GM12878 (cell line): ENCODE measurements around the gene KRTAP9-8.

Experiments
- BCL11A ChIP-seq: IDR thresholded peaks from 2 replicates; pipeline ENCODE4 v1.6.1; 2011; ENCODE audit warnings: low read depth, low read length
- EP300 ChIP-seq, 2 experiments: fragments of 150-350 bp in 1 of 2; IDR thresholded peaks; 2 replicates each; pipeline ENCODE4 v1.6.1; 2011 to 2012; ENCODE audit warnings: low read depth in 2 of 2, low read length in 2 of 2, borderline replicate concordance in 1 of 2, improper control_type of control experiment in 1 of 2, inconsistent platforms in 1 of 2; ENCODE audit not compliant: control insufficient read depth in 1 of 2
- EZH2 ChIP-seq: IDR thresholded peaks from 2 replicates; pipeline ENCODE4 v1.6.1; 2012; ENCODE audit warnings: low read depth, mild to moderate bottlenecking, control low read depth, inconsistent platforms, low read length, borderline replicate concordance; ENCODE audit not compliant: control insufficient read depth
- MYC ChIP-seq: IDR thresholded peaks from 2 replicates; pipeline ENCODE4 v1.6.1; 2011; ENCODE audit warnings: mild to moderate bottlenecking, low read length, moderate library complexity, inconsistent platforms; ENCODE audit not compliant: insufficient read depth, insufficient replicate concordance, insufficient read length, severe bottlenecking
- NFYA ChIP-seq: IDR thresholded peaks from 2 replicates; pipeline ENCODE4 v1.6.1; 2011; ENCODE audit warnings: low read depth, mild to moderate bottlenecking, low read length, improper control_type of control experiment, borderline replicate concordance
- POLR2A ChIP-seq: IDR thresholded peaks from 2 replicates; pipeline ENCODE4 v1.6.1; 2011; ENCODE audit warnings: low read depth, mild to moderate bottlenecking, low read length
- TAF1 ChIP-seq: IDR thresholded peaks from 2 replicates; pipeline ENCODE4 v1.6.1; 2011; ENCODE audit warnings: mild to moderate bottlenecking, low read depth, low read length, borderline replicate concordance
- TCF12 ChIP-seq: IDR thresholded peaks from 2 replicates; pipeline ENCODE4 v1.6.1; 2011; ENCODE audit warnings: low read depth, mild to moderate bottlenecking, low read length
- USF2 ChIP-seq: IDR thresholded peaks from 2 replicates; pipeline ENCODE4 v1.6.1; 2011; ENCODE audit warnings: low read depth, low read length, improper control_type of control experiment, borderline replicate concordance
- TF ChIP-seq, protein P1 (sequence below): IDR thresholded peaks from 2 replicates; pipeline ENCODE4 v1.6.1; 2012; ENCODE audit warnings: low read length, inconsistent platforms
- TF ChIP-seq, protein P2 (sequence below), 3 experiments: IDR thresholded peaks in 2 of 3; conservative IDR thresholded peaks in 1 of 3; 2 replicates each; pipeline ENCODE4 v1.5.1; 2011; ENCODE audit warnings: low read depth in 3 of 3, low read length in 3 of 3, mild to moderate bottlenecking in 3 of 3, control low read depth in 2 of 3, moderate library complexity in 2 of 3, inconsistent platforms in 1 of 3, mixed read lengths in 1 of 3; ENCODE audit not compliant: control insufficient read depth in 2 of 3, insufficient read depth in 1 of 3; ENCODE audit errors: extremely low read depth in 1 of 3
- TF ChIP-seq, protein P3 (sequence below): fragments of 450-650 bp; IDR thresholded peaks from 2 replicates; pipeline ENCODE4 v1.6.1; 2016; ENCODE audit warnings: mild to moderate bottlenecking

DNA sequence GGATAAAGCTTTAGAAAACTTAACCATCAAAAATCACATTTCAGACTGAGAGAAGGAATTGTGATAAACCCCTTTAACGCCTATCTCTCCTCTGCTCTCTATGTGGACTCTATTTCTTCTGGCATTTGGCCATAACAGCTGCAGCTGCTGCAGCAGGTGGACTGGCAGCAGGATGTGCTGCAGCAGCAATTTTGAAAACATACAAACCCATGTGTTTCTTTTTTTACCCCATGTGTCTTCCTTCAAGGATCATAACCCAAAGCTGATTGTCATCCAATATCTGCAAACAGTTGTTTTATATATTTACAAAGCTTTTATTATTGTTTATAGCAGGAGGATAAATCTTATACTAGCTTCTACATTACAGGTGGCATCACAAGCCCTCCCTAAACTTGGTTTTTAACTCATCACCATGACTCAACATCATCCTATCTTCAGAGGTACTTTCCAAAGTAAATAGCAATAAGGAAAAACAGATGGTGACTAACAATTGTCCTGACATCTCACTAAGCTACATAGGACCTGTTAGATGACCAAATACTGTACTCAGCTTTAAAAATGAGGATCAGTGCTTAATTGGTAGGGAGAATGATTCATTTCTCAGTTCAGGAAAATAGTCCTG is 25.8 kb upstream of the KRTAP9-8 start:
- TF ChIP-seq NFYA, result no peak
- no peak for TF ChIP-seq BCL11A
- TF ChIP-seq EP300 (IDR thresholded peaks at IDR 0.05; ENCODE audit: borderline replicate concordance in 1 of 2, control insufficient read depth in 1 of 2, low read depth in 2 of 2, low read length in 2 of 2), result no peak
- TF ChIP-seq MYC, result no peak
- TF ChIP-seq, protein P1, sequence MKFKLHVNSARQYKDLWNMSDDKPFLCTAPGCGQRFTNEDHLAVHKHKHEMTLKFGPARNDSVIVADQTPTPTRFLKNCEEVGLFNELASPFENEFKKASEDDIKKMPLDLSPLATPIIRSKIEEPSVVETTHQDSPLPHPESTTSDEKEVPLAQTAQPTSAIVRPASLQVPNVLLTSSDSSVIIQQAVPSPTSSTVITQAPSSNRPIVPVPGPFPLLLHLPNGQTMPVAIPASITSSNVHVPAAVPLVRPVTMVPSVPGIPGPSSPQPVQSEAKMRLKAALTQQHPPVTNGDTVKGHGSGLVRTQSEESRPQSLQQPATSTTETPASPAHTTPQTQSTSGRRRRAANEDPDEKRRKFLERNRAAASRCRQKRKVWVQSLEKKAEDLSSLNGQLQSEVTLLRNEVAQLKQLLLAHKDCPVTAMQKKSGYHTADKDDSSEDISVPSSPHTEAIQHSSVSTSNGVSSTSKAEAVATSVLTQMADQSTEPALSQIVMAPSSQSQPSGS, result no peak
- TF ChIP-seq POLR2A, result no peak
- TF ChIP-seq USF2, result no peak
- TF ChIP-seq, protein P2, sequence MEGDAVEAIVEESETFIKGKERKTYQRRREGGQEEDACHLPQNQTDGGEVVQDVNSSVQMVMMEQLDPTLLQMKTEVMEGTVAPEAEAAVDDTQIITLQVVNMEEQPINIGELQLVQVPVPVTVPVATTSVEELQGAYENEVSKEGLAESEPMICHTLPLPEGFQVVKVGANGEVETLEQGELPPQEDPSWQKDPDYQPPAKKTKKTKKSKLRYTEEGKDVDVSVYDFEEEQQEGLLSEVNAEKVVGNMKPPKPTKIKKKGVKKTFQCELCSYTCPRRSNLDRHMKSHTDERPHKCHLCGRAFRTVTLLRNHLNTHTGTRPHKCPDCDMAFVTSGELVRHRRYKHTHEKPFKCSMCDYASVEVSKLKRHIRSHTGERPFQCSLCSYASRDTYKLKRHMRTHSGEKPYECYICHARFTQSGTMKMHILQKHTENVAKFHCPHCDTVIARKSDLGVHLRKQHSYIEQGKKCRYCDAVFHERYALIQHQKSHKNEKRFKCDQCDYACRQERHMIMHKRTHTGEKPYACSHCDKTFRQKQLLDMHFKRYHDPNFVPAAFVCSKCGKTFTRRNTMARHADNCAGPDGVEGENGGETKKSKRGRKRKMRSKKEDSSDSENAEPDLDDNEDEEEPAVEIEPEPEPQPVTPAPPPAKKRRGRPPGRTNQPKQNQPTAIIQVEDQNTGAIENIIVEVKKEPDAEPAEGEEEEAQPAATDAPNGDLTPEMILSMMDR (IDR thresholded peaks at IDR 0.05 in 2 of 3, conservative IDR thresholded peaks at IDR 0.05 in 1 of 3; ENCODE audit: control insufficient read depth in 2 of 3, extremely low read depth in 1 of 3, insufficient read depth in 1 of 3, low read depth in 3 of 3, low read length in 3 of 3), result no peak
- TF ChIP-seq, protein P3, sequence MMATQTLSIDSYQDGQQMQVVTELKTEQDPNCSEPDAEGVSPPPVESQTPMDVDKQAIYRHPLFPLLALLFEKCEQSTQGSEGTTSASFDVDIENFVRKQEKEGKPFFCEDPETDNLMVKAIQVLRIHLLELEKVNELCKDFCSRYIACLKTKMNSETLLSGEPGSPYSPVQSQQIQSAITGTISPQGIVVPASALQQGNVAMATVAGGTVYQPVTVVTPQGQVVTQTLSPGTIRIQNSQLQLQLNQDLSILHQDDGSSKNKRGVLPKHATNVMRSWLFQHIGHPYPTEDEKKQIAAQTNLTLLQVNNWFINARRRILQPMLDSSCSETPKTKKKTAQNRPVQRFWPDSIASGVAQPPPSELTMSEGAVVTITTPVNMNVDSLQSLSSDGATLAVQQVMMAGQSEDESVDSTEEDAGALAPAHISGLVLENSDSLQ, result no peak
- no peak for TF ChIP-seq TCF12
- TF ChIP-seq EZH2, result no peak
- TF ChIP-seq TAF1, result no peak
